ENCODE data around the gene PCYT1B. TPM values are rescaled to one million over a fixed set of nuclear protein-coding genes. Genes with fewer than 3 reads are reported as not detected.

PCYT1B gene
- total RNA-seq, 4 donors from 2014 or later = 0.13 to 3.5 (median 1.7) TPM

GRCh38 chrX:24508375-24508774, 138.8 kb downstream of the PCYT1B start:
- Histone ChIP-seq H3K9me3 (no peaks in the 10 kb centered on the region), H3K27ac (no peak overlapping the region), H3K36me3 (peaks cover 0 to 14% (median 0%) of the 10 kb centered on the region in 3 donors), H3K27me3 (no peaks in the 10 kb centered on the region), H3K4me1 (no peaks in the 10 kb centered on the region), H3K4me3 (no peak overlapping the region)
- TF ChIP-seq POLR2A (IDR thresholded peaks at IDR 0.05) (no peak), CTCF (IDR thresholded peaks at IDR 0.05) (no peak)
- WGBS, 2 donors = 82 to 90% methylated on average over 8 of the region's 8 CpGs
- no peak for DNase-seq
- intact Hi-C loops (cut with DNase I) = no loop called here

Small RNA genes lying within 50 kb of the gene (small RNA-seq; reads per million reads assigned to genes)
- gene SNRPEP9 = 0 reads per million in 4 donors

Other genes with a start within 250 kb of the PCYT1B start
- 10 to 100 TPM in 2 of 4 donors, 1 to 10 TPM in 2; 5.4 to 20.6 (median 12.8) TPM for gene PDK3, start 182.1 kb downstream of the PCYT1B start, total RNA-seq
- 10 to 100 TPM in 3 of 4 donors, 1 to 10 TPM in 1; 5.3 to 14.7 (median 13.1) TPM for gene POLA1, start 46.6 kb upstream of the PCYT1B start, total RNA-seq